Pulmonary artery endothelial cell (primary cell): ENCODE results near the gene SLC37A1. TPM values are rescaled to one million over a fixed set of nuclear protein-coding genes. Genes with fewer than 3 reads are reported as not detected.
"Not testable (repeated sequence)": the region's sequence is repeated elsewhere in the genome, so short reads cannot be mapped to it uniquely, and the experiment has no call there.

Source experiments
- DNase-seq: peaks from one replicate; pipeline ENCODE4 v3.0.0-alpha.2; 2011; ENCODE audit warnings: low read depth, low spot score
- total RNA-seq: library from RNA; depleted of rRNA; stranded (reverse); fragments of >200 nt; gene quantifications from 2 replicates; pipeline ENCODE4 v1.2.3, GENCODE V29; 2014

Gene SLC37A1
- total RNA-seq: 9.5 and 11.8 TPM in 2 replicates

DNA sequence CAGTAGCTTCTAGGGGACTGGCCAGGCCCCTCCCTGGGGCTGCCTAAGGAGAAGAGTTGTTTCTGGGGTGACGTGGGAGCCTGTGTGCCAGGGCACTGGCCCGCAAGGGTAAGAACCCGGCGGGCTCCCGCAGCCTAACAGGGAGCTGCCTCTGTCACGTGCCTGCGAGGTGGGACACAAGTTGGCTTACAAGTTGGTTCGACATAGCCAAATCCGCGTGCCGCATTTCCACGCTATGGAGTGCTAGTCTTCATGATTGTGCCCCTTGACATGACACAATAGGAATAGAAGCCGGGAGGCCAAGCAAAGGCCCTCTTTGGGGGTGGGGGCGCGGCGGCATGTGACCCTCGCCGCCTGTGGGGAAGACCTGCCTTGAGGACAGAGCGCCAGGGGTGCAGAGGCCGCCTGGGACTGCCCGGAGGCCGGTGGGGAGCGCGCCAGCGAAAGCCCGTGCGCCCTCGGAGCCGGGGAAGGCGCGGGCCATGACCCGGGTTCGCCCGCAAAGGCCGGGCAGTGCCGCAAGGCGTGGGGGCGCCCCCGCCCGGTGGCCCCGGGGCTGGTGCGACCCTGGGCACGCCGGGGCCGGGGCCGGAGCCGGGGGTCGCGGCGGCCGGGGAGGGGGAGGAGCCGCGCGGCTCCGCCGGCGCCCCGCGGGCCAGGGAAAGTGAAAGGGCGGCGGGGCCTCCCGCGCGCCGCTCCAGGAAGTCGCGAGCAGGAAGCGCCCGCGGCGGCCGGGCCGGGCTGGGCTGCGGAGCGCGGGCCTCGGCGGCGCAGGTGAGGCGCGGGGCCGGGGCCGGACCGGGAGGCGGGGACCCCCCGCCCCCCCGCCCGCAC, at the start of gene SLC37A1:
SLC37A1 (plus strand) TSS at position 702 of the 834 bp plus-strand sequence. CDS start 4,603 bp downstream, outside the sequence.
- DNase-seq: no peak

DNA sequence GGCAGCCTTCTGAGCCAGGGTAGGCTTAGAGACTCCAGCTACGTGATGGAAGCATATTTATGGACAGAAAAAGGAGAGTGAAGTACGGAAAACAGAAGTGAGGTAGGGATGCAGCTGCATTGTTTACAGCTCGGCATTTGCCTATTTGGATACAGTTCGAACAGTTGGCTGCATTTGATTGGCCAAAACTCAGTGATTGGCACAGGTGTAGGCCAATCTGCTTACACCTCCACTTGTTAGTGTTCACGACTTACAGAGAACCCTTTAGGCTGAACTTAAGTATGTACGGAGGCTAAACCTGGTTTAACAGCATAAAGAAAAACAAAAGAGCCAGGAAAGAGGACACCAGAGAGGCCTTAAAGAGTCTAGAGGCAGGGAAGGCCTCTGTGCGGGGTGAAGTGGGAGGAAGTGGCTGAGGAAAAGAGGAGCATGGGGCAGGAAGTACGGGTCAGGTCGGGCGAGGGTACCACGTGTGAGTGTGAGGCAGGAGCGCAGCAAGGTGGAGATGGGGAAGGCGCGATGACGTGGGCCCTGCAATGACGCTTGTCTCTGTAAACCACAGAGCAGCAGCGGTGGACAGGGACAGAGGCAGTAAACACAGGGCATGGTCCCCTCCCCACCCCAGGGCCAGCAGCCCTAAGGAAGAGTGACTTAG, 49.7 kb upstream of the SLC37A1 start:
- peak; percentile 30 for DNase-seq

DNA sequence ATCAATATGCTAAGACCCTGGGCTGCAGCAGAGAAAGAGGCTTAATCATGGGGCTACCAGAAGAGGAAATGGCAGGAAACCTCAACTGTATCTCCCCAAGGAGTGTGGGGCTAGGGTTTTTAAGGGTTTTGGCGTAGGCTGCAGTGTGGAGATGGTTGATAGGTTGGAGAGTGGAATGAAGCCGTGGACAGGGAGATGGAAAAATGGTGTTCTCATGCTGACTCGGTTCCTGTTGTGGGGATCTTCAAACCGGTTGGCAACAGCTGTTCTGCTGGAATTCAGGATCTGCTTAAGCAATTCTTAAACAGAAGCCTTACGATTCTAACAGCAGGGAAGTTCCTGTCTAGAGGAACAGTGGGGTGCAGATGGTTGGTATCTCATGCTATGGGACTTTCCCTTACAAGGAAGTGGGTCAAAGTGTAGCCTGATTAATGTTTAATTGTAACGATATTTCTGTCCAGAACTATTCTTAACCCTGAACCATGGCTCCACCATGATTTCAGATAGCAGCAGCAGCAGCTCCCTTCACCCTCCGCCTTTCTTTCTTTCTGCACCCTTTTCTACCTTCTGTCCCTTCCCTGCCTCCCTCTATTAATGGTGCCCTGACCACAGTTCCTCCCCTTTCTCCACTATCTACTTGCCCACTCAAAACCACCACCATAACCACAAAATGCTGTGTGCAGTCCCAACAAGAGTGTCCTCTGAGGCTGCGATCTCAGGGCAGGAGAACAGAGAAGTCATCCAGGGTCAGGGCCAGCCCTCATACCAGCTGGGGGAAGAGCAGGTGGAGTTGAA, 48.4 kb upstream of the SLC37A1 start:
- no peak for DNase-seq

DNA sequence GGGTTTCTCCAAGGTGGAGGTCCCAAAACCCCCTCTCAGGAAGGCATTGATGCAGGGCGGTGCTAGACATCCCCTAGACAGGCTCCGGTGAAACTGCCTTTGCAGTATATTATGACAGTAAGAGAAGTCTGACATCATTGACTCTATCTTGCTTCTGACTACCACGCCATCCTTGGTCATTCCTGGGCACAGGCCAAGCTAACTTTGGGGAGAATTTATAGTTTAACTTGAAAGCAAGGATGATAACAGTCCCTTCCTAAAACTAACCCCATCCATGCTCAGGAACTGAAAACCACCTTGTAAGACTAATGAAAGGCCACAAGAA, 47.9 kb upstream of the SLC37A1 start:
- DNase-seq: no peak

DNA sequence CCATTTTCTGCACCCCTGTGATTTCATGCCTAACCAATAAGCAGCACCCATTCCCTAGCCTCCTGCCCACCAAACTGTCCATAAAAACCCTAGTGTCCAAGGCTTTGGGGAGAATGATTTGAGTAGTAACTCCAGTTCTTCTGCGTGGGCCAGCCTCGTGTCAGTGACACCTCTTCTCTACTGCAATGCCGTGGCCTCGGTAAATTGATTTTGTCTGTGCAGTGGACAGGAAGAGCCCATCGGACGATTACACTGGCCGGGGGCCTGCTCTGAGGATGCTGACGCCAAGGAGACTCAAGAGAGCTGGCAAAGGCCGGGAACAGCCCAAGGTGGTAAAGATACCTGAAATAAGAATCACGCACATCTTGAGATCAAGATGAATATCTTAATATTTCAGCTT, 47.0 kb upstream of the SLC37A1 start:
- DNase-seq: no peak

DNA sequence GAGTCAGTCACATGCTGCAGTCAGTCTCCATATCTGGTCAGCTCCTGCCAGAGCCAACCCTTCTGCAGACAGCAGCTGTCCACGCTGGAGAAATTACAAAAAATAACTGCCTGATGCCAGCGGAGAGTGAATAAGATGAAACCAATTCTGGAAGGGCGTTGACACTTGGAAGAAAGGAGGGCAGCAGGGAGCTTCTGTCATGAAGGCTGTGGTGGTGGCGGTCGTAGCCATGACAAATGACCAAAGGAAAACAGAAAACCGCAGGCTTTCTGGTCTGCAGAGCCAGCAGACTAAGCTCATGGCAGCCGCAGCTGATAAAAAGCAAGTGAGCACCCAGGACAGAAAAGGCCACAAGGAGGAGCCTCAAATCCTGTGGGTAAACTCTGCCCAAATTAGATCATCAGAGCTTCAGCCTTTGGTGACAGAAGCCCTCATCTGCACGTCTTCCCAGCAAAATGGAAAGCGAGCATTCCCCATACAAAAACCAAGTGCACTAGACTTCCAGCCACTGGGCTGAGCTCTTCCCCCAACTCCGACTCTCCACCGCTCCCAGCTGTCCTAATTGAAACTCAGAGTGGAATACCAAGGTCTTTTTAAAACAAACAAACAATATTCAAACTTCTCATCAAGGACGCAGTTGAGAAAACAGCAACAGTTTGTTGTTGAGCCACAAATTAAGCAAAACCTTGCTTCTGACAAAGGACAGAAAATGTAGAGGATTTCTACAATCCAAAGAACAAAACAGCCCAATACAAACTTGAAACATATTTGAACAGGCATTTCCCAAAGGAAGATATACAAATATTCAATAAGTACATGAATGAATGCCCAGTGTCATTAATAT, 46.3 kb upstream of the SLC37A1 start:
- DNase-seq: no peak

DNA sequence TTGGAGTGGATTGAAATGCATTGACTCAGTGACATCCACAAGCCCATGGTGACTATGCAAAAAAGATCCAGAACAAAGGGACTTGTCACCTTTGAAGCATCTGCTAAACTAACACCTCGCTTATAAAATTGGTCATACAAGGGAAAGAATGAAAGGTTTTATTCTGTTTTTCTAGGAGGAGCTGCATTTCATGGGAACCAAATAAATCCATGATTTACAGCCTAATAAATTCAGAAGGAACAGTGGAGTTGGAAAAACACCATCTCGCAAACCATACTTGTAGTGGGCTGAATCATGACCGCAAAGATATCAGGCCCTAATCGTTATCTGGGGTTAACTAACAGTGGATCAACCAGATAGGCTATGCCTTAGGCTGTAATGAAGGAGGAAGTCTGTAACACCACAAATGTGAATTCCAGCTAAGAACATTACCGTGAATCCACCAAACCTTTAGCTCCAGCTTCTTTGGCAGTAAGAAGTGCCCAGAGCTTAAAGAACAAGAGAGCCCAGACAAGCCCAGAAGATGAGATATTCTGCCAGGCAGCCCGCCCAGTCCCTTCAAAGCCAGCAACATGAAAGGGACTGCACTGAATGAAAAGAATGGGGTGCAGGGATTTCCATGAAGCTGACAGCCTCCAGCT, 45.0 kb upstream of the SLC37A1 start:
- no peak for DNase-seq

DNA sequence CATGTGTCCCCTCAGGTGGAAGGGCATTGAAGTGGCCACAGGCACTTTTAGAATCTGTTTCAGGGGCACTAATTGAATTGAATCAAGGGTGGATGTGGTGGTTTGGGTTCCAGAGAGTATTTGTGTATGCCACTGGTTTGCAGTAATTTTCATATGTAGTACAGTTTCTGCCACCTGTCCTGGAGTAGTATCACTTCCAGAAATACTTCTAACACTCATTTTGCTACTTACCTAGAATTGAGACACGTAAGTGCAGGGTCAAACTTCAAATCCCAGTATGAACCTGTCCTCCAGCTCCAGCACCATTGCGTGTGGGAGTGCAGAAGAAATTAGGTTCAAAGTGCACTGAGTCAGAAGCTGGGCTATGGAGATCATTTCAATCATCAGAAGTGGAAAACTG, 44.4 kb upstream of the SLC37A1 start:
- DNase-seq: no peak

DNA sequence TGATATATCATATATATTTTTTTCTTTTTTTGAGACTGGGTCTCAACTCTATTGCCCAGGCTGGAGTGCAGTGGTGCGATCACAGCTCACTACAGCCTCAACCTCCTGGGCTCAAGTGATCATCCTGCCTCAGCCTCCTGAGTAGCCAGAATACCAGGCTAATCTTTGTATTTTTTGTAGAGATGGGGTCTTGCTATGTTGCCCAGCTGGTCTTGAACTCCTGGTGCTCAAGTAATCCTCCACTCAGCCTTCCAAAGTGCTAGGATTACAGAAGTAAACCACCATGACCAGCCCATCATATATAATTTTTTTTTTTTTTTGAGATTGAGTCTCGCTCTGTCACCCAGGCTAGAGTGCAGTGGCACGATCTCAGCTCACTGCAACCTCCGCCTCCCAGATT, 43.9 kb upstream of the SLC37A1 start:
- not testable (repeated sequence) for DNase-seq

DNA sequence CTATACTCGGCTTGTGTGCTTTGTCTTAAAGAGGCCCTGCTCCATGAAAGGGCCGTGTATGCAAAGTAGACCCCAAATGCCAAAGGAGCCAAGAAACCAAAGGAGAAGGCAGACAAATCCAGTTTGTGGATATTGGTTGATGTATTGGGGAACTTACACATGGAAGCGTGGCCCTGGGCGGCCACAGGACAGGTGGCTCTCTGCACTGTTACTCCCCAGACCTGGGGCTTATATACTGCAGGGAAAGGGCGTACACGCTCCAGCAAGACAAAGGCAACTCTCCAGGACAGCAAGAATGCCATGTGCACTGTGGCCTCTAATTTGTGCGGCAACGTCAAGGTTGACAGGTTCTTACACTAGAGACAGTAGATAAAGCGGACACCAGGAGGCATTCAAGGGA, 42.4 kb upstream of the SLC37A1 start:
- DNase-seq: no peak

DNA sequence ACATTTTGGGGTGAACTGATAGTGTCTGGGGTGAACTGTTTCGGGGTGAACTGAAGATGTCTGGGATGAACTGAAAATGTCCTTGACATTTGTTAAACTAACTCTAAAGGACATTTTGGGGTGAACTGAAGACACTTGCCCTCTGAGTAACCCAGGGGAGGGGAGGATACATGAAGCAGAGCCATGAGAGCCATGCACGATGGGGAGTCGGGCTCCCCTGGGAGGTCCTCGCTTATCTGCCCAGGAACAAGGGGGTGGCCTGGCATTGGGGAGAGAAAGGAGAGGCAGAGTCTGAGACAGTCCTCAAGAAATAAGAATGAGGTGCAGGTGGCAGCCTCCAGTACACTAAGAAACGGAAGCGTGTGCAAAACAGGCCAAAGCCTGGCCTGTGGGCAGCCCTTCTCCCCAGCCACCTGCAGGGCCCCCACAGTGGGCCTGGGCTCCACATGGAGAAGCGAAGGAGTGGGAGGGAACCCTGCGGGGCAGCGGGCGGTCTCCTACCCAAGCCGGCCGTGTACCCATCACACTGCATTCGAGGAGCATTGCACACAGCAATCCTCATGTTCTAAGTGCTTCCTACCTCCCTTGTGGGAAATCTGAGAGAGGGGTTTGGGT, 41.8 kb upstream of the SLC37A1 start:
- DNase-seq: no peak

DNA sequence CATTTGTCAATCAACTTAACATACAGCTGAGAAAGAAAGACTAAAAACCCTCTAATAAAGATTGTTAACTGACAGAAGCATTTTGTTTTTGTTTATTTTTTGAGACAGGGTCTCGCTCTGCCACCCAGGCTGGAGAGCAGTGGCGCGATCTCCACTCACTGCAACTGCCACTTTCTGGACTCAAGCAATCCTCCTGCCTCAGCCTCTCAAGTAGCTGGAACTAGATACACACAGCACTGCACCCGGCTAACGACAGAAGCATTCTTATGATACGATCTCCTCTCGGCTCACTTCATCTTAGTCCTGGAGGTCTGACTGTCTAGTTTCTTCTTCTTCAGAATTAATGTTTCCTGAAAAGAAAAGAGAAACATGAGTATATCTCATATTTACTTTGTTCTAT, 41.1 kb upstream of the SLC37A1 start:
- DNase-seq: no peak

DNA sequence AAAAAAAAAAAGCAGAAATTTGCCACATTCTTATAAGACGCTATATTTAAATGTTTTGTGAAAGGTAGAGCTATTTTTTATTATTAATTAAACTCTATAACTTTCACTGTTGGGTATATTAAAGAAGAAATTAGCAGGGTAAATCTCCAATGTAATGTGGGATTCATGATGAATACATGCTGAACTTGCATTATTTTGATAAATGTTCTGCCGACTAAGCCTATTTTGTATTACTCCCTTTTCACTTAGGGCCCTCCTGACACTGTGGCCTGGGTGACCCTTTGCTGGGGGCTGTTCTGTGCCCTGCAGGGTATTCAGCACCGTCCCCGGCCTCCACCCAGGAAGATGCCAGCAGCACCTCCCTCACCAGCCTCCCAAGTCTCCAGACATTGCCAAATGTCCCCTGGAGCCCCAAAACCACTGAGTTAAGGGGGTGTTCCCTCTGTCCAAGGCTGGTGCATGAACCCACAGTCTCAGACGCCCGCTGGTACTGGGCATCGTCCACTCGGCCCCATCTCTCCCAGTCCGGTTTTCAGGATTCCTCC, 40.1 kb upstream of the SLC37A1 start:
- DNase-seq: no peak

DNA sequence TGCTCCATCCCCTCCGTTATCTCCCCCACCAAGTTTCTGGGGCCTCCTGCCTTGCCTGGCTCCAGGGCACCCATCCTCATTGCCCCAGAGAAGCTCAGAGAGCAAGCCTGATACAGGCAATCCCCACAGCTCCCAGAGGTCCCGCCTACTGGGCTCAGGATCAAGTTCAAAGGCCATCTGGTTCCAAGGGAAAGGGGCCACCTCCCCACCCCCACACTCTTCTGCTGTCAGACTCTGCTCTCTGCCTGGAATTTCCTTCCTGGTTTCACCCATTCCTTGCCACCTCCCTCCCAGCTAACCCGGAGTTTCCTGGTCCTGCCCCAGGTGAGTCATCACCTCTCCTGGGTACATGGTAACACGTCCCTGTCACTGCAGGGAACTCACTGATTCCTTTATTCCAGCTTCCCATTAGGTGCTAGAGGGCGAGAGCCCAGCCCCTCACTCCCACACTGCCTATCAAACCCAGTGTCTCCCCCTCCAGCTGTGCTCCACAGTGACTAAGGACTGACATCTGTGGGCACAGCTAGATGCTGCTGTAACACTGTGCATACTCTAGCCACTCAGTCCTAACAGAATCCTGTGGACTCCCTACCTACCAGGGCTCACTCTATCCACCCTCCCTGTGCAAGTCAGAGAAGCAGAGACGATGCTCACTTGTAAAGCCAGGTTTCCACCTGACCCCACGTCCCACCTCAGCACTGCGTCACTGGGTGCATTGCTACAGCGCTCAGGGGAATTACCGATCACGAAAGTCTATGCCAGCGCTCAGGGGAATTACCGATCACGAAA, 39.4 kb upstream of the SLC37A1 start:
- DNase-seq: no peak

DNA sequence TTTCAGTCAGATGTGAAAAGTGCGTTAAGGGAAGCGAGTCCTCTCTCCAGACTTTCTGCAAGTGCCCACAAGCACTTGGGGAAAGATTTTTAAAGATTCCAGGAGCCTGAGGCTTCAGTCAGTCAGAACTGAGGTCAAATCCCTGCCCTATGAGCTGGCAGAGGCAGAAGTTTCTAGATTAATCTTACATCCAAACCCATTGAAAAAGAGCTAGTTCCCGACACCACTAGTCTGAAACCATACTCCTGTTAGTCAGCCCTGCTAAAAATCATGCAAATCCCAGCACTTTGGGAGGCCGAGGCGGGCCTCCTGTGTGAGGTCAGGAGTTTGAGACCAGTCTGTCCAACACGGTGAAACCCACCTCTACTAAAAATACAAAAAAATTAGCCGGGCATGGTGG, 38.6 kb upstream of the SLC37A1 start:
- no peak for DNase-seq

DNA sequence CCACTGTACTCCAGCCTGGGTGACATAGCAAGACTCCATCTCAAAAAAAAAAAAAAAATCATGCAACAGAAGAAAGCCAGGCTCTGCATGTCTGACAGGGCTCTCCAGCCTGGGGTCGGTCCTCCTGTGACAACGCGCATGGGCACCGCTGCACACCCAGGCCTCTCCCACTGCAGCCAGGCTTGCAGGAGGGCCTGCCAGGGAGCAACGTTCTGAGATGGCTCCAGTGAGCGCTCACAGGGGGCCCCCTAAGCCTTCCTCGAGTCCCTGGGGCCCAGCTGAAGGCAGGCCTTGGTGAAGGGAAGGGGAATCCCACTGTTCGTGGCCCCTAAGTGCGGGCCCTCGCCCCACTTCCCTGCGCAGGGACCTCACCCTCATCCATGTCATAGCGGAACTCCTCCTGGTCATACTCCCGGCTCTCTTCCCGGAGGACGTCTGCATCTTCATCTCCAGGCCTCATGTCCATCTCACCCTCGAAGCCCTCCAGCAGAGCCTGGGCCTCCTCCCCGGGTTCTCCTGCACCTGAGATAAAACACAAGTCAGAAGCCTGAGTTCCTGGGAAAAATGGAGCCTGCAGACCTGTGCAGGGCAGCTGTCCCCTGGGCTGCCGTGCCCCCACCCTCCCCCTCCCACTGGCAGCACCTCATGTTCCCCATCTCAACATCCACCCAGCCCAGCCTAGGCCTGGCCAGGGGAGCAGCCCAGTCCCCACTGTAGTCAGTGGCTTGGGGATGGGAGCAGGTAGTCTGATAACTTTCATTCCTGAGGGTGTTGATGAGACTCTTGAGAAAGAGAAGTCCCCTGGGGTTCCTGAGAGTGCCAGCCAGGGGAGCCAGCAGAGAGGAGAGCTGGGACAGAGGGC, 37.9 kb upstream of the SLC37A1 start:
- DNase-seq: no peak

DNA sequence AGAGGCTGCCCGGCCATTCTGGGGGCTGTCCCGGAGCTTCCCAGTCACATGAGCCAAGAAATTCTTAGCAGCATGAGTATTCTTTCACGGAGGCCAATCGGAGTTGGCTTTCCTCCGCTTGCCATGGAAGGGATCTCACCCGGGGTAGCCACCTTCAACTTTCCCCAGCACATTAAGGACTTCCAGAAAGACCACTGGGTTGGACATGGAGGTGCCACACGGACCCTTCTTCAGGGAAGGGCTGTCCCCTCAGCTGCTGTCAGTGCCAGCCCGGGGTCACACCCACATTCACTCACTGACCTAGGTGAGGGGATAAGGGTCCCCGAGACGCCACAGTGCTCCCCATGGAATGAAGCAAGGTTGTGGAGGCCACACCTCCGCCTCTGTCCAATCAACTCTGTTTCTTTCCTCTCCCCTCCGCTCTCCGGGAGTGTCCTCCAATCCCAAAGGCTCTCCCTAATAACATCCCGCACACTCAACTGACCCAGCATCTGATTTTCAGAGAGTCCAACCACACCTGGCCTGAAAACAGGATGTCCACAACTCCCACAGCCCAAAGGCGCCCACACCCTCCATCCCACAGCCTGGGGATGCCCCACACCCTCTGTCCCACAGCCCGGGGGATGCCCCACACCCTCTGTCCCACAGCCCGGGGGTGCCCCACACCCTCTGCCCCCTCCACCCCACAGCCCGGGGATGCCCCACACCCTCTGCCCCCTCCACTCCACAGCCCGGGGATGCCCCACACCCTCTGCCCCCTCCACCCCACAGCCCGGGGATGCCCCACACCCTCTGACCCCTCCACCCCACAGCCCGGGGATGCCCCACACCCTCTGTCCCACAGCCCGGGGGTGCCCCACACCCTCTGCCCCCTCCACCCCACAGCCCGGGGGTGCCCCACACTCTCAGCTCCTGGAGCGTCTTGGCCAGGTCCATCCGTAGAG, 37.0 kb upstream of the SLC37A1 start:
- no peak for DNase-seq
